ENCODE measurements around the gene POLE2. TPM values are rescaled to one million over a fixed set of nuclear protein-coding genes. Genes with fewer than 3 reads are reported as not detected.
"Not testable (repeated sequence)": the region's sequence is repeated elsewhere in the genome, so short reads cannot be mapped to it uniquely, and the experiment has no call there.

The POLE2 gene
- 10 to 100 TPM in 3 of 12 donors, 1 to 10 TPM in 8, not detected in 1; 5.2 to 20.4 (median 8.4) TPM for polyA plus RNA-seq (ENCODE audit: insufficient read length in 12 of 12)
- long read RNA-seq, donor 1 = 0 reads
- long read RNA-seq, donor 2, partial matches to known transcripts = 0 of 1 reads
- long read RNA-seq, donor 2, other reads (novel, unspliced or antisense) = 0 of 1 reads
- long read RNA-seq, donor 3 = 0 reads
- long read RNA-seq, donor 4, partial matches to known transcripts = 20 of 20 reads
- long read RNA-seq, donor 4, other reads (novel, unspliced or antisense) = 0 of 20 reads
- long read RNA-seq, donor 5 = 0 reads
- long read RNA-seq, donor 6, partial matches to known transcripts = 6 of 6 reads
- long read RNA-seq, donor 6, other reads (novel, unspliced or antisense) = 0 of 6 reads
- long read RNA-seq, donor 7, partial matches to known transcripts = 0 of 1 reads
- long read RNA-seq, donor 7, other reads (novel, unspliced or antisense) = 0 of 1 reads
- long read RNA-seq, donor 8, partial matches to known transcripts = 0 of 1 reads
- long read RNA-seq, donor 8, other reads (novel, unspliced or antisense) = 0 of 1 reads
- long read RNA-seq, donor 9 = 0 reads
- long read RNA-seq, donor 10, partial matches to known transcripts = 0 of 1 reads
- long read RNA-seq, donor 10, other reads (novel, unspliced or antisense) = 0 of 1 reads
- long read RNA-seq, donor 11 = 0 reads

GRCh38 chr14:49687942-49688700 is at the start of gene POLE2:
Gene POLE2, minus strand, starts transcription at chr14:49688214. Its CDS starts 11 bp downstream, at chr14:49688203.
- DNase-seq = peak; percentile 85

GRCh38 chr14:49735669-49736068 is 47.7 kb upstream of the POLE2 start:
- not testable (repeated sequence) for DNase-seq

- DNase-seq = peak; percentile 3
Measured at GRCh38 chr14:49733836-49734235, 45.8 kb upstream of the POLE2 start.

GRCh38 chr14:49732896-49733295 is 44.9 kb upstream of the POLE2 start:
- no peak for DNase-seq

- DNase-seq = no peak
Measured at GRCh38 chr14:49727171-49727570, 39.2 kb upstream of the POLE2 start.

GRCh38 chr14:49721733-49722435 is 33.9 kb upstream of the POLE2 start:
- DNase-seq = not testable (repeated sequence)

GRCh38 chr14:49720744-49721143 is 32.7 kb upstream of the POLE2 start:
- DNase-seq = no peak

DNA sequence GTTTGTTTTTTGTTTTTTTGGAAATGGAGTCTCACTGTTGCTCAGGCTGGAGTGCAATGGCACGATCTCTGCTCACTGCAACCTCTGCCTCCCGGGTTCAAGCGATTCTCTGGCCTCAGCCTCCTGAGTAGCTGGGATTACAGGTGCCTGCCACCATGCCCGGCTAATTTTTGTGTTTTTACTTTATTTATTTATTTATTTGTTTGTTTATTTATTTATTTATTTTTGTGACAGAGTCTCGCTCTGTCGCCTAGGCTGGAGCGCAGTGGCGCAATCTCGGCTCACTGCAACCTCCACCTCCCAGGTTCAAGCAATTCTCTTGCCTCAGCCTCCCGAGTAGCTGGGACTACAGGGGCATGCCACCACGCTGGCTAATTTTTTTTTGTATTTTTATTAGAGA is 23.0 kb upstream of the POLE2 start:
- not testable (repeated sequence) for DNase-seq

- DNase-seq = not testable (repeated sequence)
Measured at GRCh38 chr14:49704471-49704870, 16.5 kb upstream of the POLE2 start.

- DNase-seq = no peak
Measured at GRCh38 chr14:49703965-49704364, 16.0 kb upstream of the POLE2 start.

DNA sequence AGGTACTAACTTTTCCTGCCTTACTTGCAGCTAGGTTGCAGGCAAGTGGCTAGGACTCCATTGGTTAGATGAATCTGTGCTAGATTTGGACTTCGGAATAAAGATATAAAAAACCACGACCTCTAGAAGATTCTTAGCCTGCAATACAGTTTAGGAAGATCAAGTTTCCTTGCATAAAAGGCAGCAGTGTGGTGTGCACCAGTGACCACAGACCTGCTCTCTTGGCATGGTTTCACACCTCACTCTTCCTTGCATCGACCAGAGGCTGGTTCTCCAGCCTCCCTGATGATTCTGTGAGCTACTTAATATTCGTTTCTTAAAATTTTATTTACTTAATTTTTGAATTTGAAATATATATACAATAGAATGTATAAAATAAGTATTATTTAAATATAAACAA is 14.7 kb upstream of the POLE2 start:
- no peak for DNase-seq

GRCh38 chr14:49693735-49694124 is 5.7 kb upstream of the POLE2 start:
- DNase-seq = not testable (repeated sequence)

GRCh38 chr14:49692811-49693734 is 5.1 kb upstream of the POLE2 start, which contains the start of gene KLHDC1:
Gene KLHDC1, plus strand, starts transcription at chr14:49693120. Its CDS starts 75 bp downstream, at chr14:49693195.
- peak; percentile 91 for DNase-seq

GRCh38 chr14:49692193-49692757 is 4.3 kb upstream of the POLE2 start:
- no peak for DNase-seq

DNA sequence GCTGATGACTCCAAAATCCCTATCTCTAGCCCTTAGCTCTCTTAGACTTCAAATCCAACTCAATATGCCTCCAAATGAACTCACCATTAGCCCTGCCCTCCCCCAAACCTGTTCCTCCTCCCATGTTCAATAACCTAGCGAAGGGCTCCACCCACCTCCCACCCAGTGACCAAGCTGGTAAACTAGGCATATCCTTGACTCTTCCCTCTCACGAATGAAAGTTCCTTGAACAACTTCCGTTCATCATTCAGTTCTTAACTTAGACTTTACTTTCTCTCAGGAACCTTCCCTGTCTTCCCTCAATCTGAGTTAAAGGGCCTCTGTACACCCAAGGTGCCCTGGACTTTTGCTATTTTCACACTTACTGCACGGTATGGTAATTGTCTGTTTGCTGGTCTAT is 3.0 kb upstream of the POLE2 start:
- no peak for DNase-seq

DNA sequence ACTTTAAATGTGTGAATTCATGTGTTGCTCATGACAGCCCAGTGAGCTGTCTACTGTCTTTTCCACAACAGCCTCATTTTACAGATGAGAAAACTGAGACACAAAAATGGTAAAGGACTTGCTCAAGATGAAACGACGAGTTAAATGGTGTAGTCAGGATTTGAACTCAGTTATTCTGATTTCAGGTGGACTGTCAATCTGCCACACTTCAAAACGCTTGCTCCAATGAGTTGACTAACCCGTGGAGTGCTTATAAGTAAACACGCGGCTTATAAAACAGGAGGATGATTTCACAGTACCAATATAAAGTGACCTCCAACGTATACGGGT is 652 bp upstream of the POLE2 start:
- DNase-seq = no peak

GRCh38 chr14:49686425-49686824 is 1.6 kb downstream of the POLE2 start:
- DNase-seq = no peak

DNA sequence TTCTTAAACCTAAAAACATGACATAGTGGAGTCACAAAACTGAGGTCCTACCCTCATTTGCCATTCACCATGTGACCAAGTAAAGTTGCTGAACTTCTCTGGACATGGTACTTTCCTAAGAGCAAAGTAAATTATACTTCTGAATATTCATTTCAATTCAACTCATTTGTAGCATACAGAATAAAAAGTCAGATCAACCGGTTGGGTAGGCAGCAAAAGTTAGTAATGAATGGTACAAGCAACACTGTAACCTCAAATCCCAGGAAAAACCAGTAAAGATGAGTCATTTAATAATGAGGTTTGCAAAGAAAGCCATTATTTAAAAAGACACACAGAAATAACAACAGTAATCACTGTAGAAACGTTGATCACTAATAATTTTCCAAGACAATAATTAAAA is 8.7 kb downstream of the POLE2 start:
- no peak for DNase-seq

- no peak for DNase-seq
Measured at GRCh38 chr14:49677643-49678042, 10.4 kb downstream of the POLE2 start.

- no peak for DNase-seq
Measured at GRCh38 chr14:49673586-49673985, 14.4 kb downstream of the POLE2 start.
